Loucy (cell line): ENCODE data around the gene HPS1.

Experiments used
- H2AFZ ChIP-seq: fragments of 200-600 bp; sonication (generic); 2 replicates; pipeline ENCODE4 v1.6.0; 2016; ENCODE audit warnings: antibody characterized with exemption, mild to moderate bottlenecking, low read length, moderate library complexity
- H3F3A ChIP-seq: fragments of 200-600 bp; 2 replicates; pipeline ENCODE4 v1.6.0; 2016; ENCODE audit warnings: antibody characterized with exemption, low read depth, mild to moderate bottlenecking
- H3K27me3 ChIP-seq: fragments of 200-600 bp; sonication (generic); 2 replicates; pipeline ENCODE4 v1.6.1; 2014; ENCODE audit warnings: low read length, mild to moderate bottlenecking; ENCODE audit not compliant: insufficient read depth, poor library complexity, severe bottlenecking
- H3K36me3 ChIP-seq: fragments of 200-600 bp; sonication (generic); 2 replicates; pipeline ENCODE4 v1.6.1; 2016; ENCODE audit warnings: low read length; ENCODE audit not compliant: insufficient read depth
- H3K4me1 ChIP-seq: fragments of 200-600 bp; sonication (generic); 2 replicates; pipeline ENCODE4 v1.5.1; 2014; ENCODE audit warnings: low read length, mild to moderate bottlenecking; ENCODE audit not compliant: insufficient read depth, poor library complexity, severe bottlenecking
- H3K4me2 ChIP-seq: fragments of 200-600 bp; sonication (generic); 2 replicates; pipeline ENCODE4 v1.6.0; 2014; ENCODE audit warnings: antibody characterized with exemption, low read length, low read depth, mild to moderate bottlenecking; ENCODE audit not compliant: poor library complexity, severe bottlenecking
- H3K4me3 ChIP-seq: fragments of 200-600 bp; sonication (generic); 2 replicates; pipeline ENCODE4 v1.5.1; 2014; ENCODE audit warnings: low read length, mild to moderate bottlenecking, mixed read lengths; ENCODE audit not compliant: poor library complexity, severe bottlenecking
- H3K79me2 ChIP-seq: fragments of 200-600 bp; sonication (generic); 2 replicates; pipeline ENCODE4 v1.6.1; 2014; ENCODE audit warnings: low read length; ENCODE audit not compliant: insufficient read depth
- H3K9ac ChIP-seq: fragments of 200-600 bp; sonication (generic); 2 replicates; pipeline ENCODE4 v1.6.0; 2014; ENCODE audit warnings: mild to moderate bottlenecking, low read depth, low read length, moderate library complexity; ENCODE audit not compliant: poor library complexity, severe bottlenecking
- H3K9me2 ChIP-seq: fragments of 200-600 bp; sonication (generic); replicated peaks from 2 replicates; pipeline ENCODE4 v1.6.1; 2016; ENCODE audit warnings: low read depth, low read length, mixed read lengths
- H3K9me3 ChIP-seq: fragments of 200-600 bp; sonication (generic); 2 replicates; pipeline ENCODE4 v1.6.1; 2014; ENCODE audit warnings: mild to moderate bottlenecking, antibody characterized with exemption, low read length, low read depth; ENCODE audit not compliant: insufficient read depth
- H4K20me1 ChIP-seq: fragments of 200-600 bp; sonication (generic); 2 replicates; pipeline ENCODE4 v1.6.0; 2014; ENCODE audit warnings: antibody characterized with exemption, low read length, mild to moderate bottlenecking; ENCODE audit not compliant: insufficient read depth, poor library complexity, severe bottlenecking
- EZH2phosphoT487 ChIP-seq: fragments of 200-600 bp; IDR thresholded peaks from 2 replicates; pipeline ENCODE4 v1.6.1; 2018; ENCODE audit warnings: antibody characterized with exemption, mild to moderate bottlenecking, moderate library complexity, borderline replicate concordance
- TF ChIP-seq, protein P1 (sequence below): fragments of 200-600 bp; sonication (generic); conservative IDR thresholded peaks from 2 replicates; pipeline ENCODE4 v1.5.1; 2014; ENCODE audit warnings: mild to moderate bottlenecking, antibody characterized with exemption, low read length

HPS1 gene

DNA sequence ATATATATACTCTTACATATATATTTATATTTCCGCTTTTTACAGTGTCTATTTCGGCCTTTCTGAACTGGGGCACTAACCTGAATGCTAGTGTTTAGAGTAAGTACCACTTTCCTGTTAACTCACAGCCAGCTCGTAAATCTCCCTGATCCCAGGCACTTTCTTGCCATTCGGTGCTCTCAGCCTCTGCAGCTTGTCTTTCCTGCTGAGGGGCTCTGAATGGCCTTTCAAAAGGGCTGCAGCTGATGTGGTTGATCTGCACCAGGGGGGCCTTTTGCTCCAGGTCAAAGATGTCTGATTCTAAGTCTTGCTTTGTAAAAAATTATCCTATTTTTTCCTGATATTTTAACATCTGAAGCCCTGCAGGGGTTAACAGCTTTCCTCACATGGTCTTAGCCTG, 25.5 kb upstream of the HPS1 start:
- H2AFZ ChIP-seq = no peak overlapping the region

GRCh38 chr10:98470850-98471249, 24.1 kb upstream of the HPS1 start:
- no peaks in the 10 kb centered on the region for H3K9me3 ChIP-seq
- H3K27me3 ChIP-seq = no peaks in the 10 kb centered on the region
- no peaks in the 10 kb centered on the region for H3K36me3 ChIP-seq
- no peak overlapping the region for H3K4me2 ChIP-seq
- H3K9me2 ChIP-seq = no peaks in the 10 kb centered on the region
- peaks cover 11% of the 10 kb centered on the region for H3K4me1 ChIP-seq
- no peaks in the 10 kb centered on the region for H4K20me1 ChIP-seq
- H2AFZ ChIP-seq = no peak overlapping the region
- H3K4me3 ChIP-seq = no peak overlapping the region
- TF ChIP-seq, protein P1, sequence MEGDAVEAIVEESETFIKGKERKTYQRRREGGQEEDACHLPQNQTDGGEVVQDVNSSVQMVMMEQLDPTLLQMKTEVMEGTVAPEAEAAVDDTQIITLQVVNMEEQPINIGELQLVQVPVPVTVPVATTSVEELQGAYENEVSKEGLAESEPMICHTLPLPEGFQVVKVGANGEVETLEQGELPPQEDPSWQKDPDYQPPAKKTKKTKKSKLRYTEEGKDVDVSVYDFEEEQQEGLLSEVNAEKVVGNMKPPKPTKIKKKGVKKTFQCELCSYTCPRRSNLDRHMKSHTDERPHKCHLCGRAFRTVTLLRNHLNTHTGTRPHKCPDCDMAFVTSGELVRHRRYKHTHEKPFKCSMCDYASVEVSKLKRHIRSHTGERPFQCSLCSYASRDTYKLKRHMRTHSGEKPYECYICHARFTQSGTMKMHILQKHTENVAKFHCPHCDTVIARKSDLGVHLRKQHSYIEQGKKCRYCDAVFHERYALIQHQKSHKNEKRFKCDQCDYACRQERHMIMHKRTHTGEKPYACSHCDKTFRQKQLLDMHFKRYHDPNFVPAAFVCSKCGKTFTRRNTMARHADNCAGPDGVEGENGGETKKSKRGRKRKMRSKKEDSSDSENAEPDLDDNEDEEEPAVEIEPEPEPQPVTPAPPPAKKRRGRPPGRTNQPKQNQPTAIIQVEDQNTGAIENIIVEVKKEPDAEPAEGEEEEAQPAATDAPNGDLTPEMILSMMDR = no peak
- H3F3A ChIP-seq = no peaks in the 10 kb centered on the region
- H3K79me2 ChIP-seq = no peaks in the 10 kb centered on the region
- no peak overlapping the region for H3K9ac ChIP-seq

More for the DNA sequence above, 25.5 kb upstream of the HPS1 start:
- H3K4me2 ChIP-seq = no peak overlapping the region
- no peaks in the 10 kb centered on the region for H3K9me3 ChIP-seq
- H3K4me3 ChIP-seq = no peak overlapping the region
- H3K4me1 ChIP-seq = peaks cover 11% of the 10 kb centered on the region
- H3K9me2 ChIP-seq = no peaks in the 10 kb centered on the region
- no peaks in the 10 kb centered on the region for H3K79me2 ChIP-seq
- H3K27me3 ChIP-seq = no peaks in the 10 kb centered on the region
- H3F3A ChIP-seq = no peaks in the 10 kb centered on the region
- TF ChIP-seq, protein P1 = no peak
- TF ChIP-seq EZH2phosphoT487 = no peak
- H4K20me1 ChIP-seq = no peaks in the 10 kb centered on the region
- H3K9ac ChIP-seq = no peak overlapping the region
- no peaks in the 10 kb centered on the region for H3K36me3 ChIP-seq

GRCh38 chr10:98469001-98469931, 22.5 kb upstream of the HPS1 start:
- H2AFZ ChIP-seq = no peak overlapping the region
- no peaks in the 10 kb centered on the region for H4K20me1 ChIP-seq
- no peak overlapping the region for H3K4me2 ChIP-seq
- no peaks in the 10 kb centered on the region for H3F3A ChIP-seq
- peaks cover 11% of the 10 kb centered on the region for H3K4me1 ChIP-seq
- TF ChIP-seq, protein P1 = no peak
- TF ChIP-seq EZH2phosphoT487 = no peak
- H3K9me3 ChIP-seq = no peaks in the 10 kb centered on the region
- H3K9ac ChIP-seq = no peak overlapping the region
- H3K36me3 ChIP-seq = no peaks in the 10 kb centered on the region
- no peaks in the 10 kb centered on the region for H3K79me2 ChIP-seq
- H3K9me2 ChIP-seq = no peaks in the 10 kb centered on the region
- no peak overlapping the region for H3K4me3 ChIP-seq
- no peaks in the 10 kb centered on the region for H3K27me3 ChIP-seq
